ENCODE data around the gene GSK3A. TPM values are rescaled to one million over a fixed set of nuclear protein-coding genes. Genes with fewer than 3 reads are reported as not detected.

The GSK3A gene
- total and polyA plus RNA-seq, 9 of the 15 experiments (the other 6 are each of a cell fraction or from before 2014, with no cell fraction given): 0.62 to 90.7 (median 33.3) TPM

DNA sequence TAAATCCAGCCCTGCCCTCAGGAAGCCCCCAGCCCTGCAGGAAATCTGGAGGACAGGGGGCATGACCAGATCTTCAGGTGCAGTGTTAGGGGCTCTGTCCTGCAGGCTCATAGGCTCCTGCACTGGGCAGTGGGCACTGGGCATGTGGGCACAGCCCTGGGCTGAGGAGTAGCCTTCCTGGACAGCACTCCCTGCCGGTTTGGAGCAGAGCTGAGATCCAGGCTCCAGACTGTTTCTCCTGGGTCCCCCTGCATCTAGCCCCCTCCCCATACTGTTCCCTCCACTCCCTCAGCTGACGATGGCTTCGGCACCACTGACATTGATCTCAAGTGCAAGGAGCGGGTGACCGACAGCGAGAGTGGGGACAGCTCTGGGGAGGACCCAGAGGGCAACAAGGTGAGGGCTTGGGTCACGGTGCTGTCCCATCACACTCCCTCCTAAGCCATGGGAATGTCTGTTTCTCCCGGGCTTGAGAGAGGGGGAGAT is 47.2 kb upstream of the GSK3A start:
- Histone ChIP-seq H3K9ac (ENCODE audit: insufficient read depth in 1 of 2, low read depth in 2 of 2, low read length in 2 of 2) (0 out of 4 replicates have a peak overlapping the region, but pooled peaks of 1 of the 2 experiments have one; percentile 35), H3K9me3 (replicated peaks; ENCODE audit: control insufficient read depth, insufficient read depth, low read depth, low read length) (no peaks in the 10 kb centered on the region), H2AFZ (ENCODE audit: low read depth, low read length) (no peak overlapping the region), H3K9me1 (ENCODE audit: control insufficient read depth, insufficient read depth, low read length) (no peaks in the 10 kb centered on the region), H3K4me2 (ENCODE audit: insufficient read depth, low read length) (no peak overlapping the region), H3K79me2 (ENCODE audit: control insufficient read depth, insufficient read depth, low read length) (peaks cover 23% of the 10 kb centered on the region), H3K36me3 (ENCODE audit: control insufficient read depth, insufficient read depth, low read length) (peaks cover 81% of the 10 kb centered on the region; the same call in 2 of the 3 replicates), H3K27me3 (ENCODE audit: control insufficient read depth in 2 of 2, insufficient read depth in 2 of 2, low read length in 2 of 2) (no peaks in the 10 kb centered on the region), H3K27ac (ENCODE audit: extremely low read depth, low read depth, low read length) (no peak overlapping the region), H3K4me3 (no peak overlapping the region), H4K20me1 (replicated peaks; ENCODE audit: control insufficient read depth, insufficient read depth, low read length) (0 out of 2 replicates have a peak, but pooled peaks cover 7% of the 10 kb centered on the region), H3K4me1 (replicated peaks in 1 of 2; ENCODE audit: control insufficient read depth in 2 of 2, insufficient read depth in 2 of 2, low read length in 2 of 2) (peaks cover 16 to 89% of the 10 kb centered on the region in 2 experiments; a peak in 4 of 5 replicates)
- POLR2A ChIA-PET: interaction anchor here (1.8 kb wide), 1 partner anchor 13 kb away, joined by 6 read pairs; the partner anchor contains the start of genes PAFAH1B3 and PRR19
- in situ Hi-C loops (cut with MboI): no loop called here
- no peak for DNase-seq (ENCODE audit: extremely low read depth in 1 of 4, low spot score in 3 of 4)
- WGBS (ENCODE audit: insufficient coverage, low coverage, missing lambda C conversion rate): 89% methylated on average over 6 of the region's 8 CpGs
- CTCF ChIA-PET (ENCODE audit: low intra/inter-chr PET ratio): no interaction called here
- no TSS peak for BruUV-seq (replicated peaks)
- no peak for FAIRE-seq
- intact Hi-C loops (cut with micrococcal nuclease): no loop called here
- no peak for ATAC-seq
- TF ChIP-seq MEF2D (tag; conservative IDR thresholded peaks at IDR 0.05; ENCODE audit: low read depth): no peak
- no peak for TF ChIP-seq HIVEP1 (CRISPR knock-in tag; IDR thresholded peaks at IDR 0.05)
- TF ChIP-seq RNF2 (IDR thresholded peaks at IDR 0.05): no peak
- no peak for TF ChIP-seq SMC3 (conservative IDR thresholded peaks at IDR 0.05; ENCODE audit: insufficient read depth, low read depth, low read length)
- no peak for TF ChIP-seq ZNF174 (CRISPR knock-in tag; IDR thresholded peaks at IDR 0.05)
- TF ChIP-seq LEF1 (IDR thresholded peaks at IDR 0.05): no peak
- TF ChIP-seq ZNF586 (CRISPR knock-in tag; conservative IDR thresholded peaks at IDR 0.05): no peak
- TF ChIP-seq RFX5 (IDR thresholded peaks at IDR 0.05; ENCODE audit: low read depth, low read length): no peak
- no peak for TF ChIP-seq ATF7 (IDR thresholded peaks at IDR 0.05)
- TF ChIP-seq THRA (IDR thresholded peaks at IDR 0.05): no peak
- no peak for TF ChIP-seq FOXK1 (CRISPR knock-in tag; IDR thresholded peaks at IDR 0.05; ENCODE audit: borderline replicate concordance)
- TF ChIP-seq ZNF830 (CRISPR knock-in tag; IDR thresholded peaks at IDR 0.05): no peak
- TF ChIP-seq EP400 (IDR thresholded peaks at IDR 0.05): no peak
